Activated CD8-positive, alpha-beta T cell treated with anti-CD3 and anti-CD28 coated beads for 36 hours (primary cell): Measurements from ENCODE around the gene VAX1. TPM values are rescaled to one million over a fixed set of nuclear protein-coding genes. Genes with fewer than 3 reads are reported as not detected.

ENCODE experiments used
- ATAC-seq: fragments of 200-7000 bp; cut with Tn5 transposase; one replicate; pipeline ENCODE4 v1.10.0; 2021; ENCODE audit warnings: mild to moderate bottlenecking, moderate library complexity
- CTCF ChIA-PET: fragments of 350-600 bp; sonication (Branson Sonifier 250); formaldehyde crosslinking; loops from one replicate; lab custom pipeline; 2021; ENCODE audit warnings: antibody characterized with exemption; lab: Charles Lee
- POLR2A ChIA-PET: fragments of 350-600 bp; sonication (Branson Sonifier 250); formaldehyde crosslinking; loops from one replicate; lab custom pipeline; 2021; ENCODE audit warnings: antibody characterized with exemption; lab: Charles Lee
- DNase-seq: peaks from one replicate; pipeline ENCODE4 v3.0.0-alpha.2; 2020
- H3K27ac Mint-ChIP-seq: one replicate; pipeline ENCODE4 v1.8.0; 2021; ENCODE audit warnings: mild to moderate bottlenecking, mixed read lengths
- H3K27me3 Mint-ChIP-seq: one replicate; pipeline ENCODE4 v1.8.0; 2021; ENCODE audit warnings: mixed read lengths
- H3K36me3 Mint-ChIP-seq: one replicate; pipeline ENCODE4 v1.8.0; 2021; ENCODE audit warnings: low read depth, mixed read lengths
- H3K4me1 Mint-ChIP-seq: one replicate; pipeline ENCODE4 v1.8.0; 2021; ENCODE audit warnings: low read depth, mixed read lengths
- H3K4me3 Mint-ChIP-seq: one replicate; pipeline ENCODE4 v1.8.0; 2021; ENCODE audit warnings: mild to moderate bottlenecking, moderate library complexity, mixed read lengths
- H3K9me3 Mint-ChIP-seq: one replicate; pipeline ENCODE4 v1.8.0; 2021; ENCODE audit warnings: mixed read lengths
- intact Hi-C: fragments of 100-400 bp; cut with micrococcal nuclease; formaldehyde crosslinking; loops from one replicate; pipeline ENCODE4 v1.10.0; 2022
- total RNA-seq, 2 experiments: library from RNA; stranded (reverse); gene quantifications; one replicate each; pipeline ENCODE4 v1.2.3, GENCODE V29; 2021
- TF ChIP-seq, protein P1 (sequence below): fragments of 200-600 bp; IDR thresholded peaks from one replicate; pipeline ENCODE4 v1.8.0; 2022; ENCODE audit warnings: antibody characterized with exemption, mild to moderate bottlenecking

Gene VAX1
- total RNA-seq, 2 experiments from 2014 or later = not detected

DNA sequence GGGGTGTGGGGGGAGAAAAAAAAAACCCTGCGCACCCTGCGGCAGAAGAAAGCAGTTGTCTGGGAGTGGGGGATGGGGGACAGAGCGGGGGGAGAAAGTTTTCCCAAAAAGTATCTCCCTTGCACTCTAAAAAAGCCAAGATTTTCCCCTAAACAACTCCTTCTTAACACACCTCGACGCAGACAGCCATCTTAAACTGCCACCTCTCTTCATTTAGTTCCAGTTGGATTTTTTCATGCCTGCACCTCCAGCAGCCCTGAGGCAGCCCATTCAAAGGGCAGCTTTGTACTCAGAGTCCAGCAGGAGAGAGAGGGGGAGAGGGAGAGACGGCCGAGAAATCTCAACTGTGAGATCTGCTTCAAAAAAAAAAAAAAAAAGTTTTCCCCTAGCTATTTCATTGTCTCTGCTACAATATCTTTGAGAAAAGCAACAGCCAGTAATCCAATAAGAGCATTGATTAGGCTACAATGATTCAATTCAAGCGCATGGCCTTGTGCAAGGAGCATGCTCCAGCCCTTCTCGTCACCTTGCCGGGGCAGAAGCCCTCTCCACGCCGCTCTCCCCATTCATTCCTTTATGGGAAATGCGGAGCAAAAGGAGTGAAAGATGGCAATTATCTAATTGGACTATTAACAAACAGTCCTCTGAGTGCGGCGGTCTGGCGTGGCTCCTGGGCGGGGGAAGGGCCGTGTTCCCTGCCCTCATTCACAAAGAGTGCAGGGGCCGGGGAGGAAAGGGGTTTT is 939 bp upstream of the VAX1 start:
- ATAC-seq (no peak), DNase-seq (no peak)
- intact Hi-C loops = loop anchor here (10.0 kb wide), 1 partner anchor 396 kb away; no protein-coding TSS in a partner anchor
- Mint-ChIP-seq H3K36me3 (no peaks in the 10 kb centered on the region), H3K4me1 (peaks cover 6% of the 10 kb centered on the region), H3K27me3 (peaks cover 62% of the 10 kb centered on the region), H3K9me3 (no peaks in the 10 kb centered on the region), H3K4me3 (no peak overlapping the region), H3K27ac (no peak overlapping the region)
- TF ChIP-seq, protein P1, sequence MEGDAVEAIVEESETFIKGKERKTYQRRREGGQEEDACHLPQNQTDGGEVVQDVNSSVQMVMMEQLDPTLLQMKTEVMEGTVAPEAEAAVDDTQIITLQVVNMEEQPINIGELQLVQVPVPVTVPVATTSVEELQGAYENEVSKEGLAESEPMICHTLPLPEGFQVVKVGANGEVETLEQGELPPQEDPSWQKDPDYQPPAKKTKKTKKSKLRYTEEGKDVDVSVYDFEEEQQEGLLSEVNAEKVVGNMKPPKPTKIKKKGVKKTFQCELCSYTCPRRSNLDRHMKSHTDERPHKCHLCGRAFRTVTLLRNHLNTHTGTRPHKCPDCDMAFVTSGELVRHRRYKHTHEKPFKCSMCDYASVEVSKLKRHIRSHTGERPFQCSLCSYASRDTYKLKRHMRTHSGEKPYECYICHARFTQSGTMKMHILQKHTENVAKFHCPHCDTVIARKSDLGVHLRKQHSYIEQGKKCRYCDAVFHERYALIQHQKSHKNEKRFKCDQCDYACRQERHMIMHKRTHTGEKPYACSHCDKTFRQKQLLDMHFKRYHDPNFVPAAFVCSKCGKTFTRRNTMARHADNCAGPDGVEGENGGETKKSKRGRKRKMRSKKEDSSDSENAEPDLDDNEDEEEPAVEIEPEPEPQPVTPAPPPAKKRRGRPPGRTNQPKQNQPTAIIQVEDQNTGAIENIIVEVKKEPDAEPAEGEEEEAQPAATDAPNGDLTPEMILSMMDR = no peak
- POLR2A ChIA-PET = no interaction called here
- CTCF ChIA-PET = interaction anchor here (3.9 kb wide), 1 partner anchor 28 kb away, joined by 16 read pairs; no protein-coding TSS in a partner anchor

DNA sequence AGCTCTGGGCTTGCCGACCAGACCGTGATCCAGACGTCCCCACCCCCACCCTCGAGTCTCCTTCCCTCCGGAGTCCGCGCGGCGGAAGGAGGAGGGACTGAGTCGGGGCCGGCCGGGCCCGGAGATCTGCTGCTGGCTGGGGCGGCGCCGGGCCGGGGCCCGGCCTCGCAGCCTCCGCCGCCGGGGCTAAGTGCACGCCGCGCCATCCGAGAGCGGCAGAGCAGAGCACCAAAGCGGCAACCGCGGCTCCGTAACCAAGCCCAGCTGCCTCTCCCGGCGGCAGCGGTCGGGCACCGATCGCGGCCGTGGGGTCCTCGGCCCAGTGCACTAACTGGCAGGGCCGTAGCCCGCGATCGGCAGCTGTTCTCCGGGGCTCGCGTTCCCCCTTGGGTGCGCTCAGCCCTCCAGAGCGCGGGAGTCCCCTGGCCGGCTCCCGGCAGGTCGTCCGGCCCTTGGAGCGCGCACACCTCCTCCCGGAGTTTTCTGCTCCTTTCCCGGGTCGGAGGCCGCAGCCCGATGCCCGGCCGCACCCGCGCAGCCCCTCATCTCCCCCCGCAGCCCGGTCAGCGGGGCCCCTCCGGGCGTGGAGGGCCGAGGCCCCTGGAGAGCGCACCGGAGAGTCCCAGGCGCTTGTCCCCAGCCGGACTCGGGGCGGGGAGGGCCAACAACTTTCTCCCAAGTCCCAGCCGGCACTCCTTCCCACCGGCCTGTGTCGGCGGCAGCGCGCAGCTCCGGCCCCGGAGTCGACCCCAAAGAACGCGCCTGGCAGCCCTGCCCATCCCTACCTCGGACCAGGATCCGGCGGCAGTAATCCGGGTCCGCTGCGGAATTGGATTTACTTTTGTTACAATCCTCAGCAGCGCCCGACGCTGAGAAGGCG is 799 bp downstream of the VAX1 start:
- DNase-seq = peak; percentile 14
- ATAC-seq = peak; percentile 17
- Mint-ChIP-seq H3K9me3 (no peaks in the 10 kb centered on the region), H3K4me3 (no peak overlapping the region), H3K27me3 (peaks cover 66% of the 10 kb centered on the region), H3K4me1 (peaks cover 16% of the 10 kb centered on the region), H3K36me3 (no peaks in the 10 kb centered on the region), H3K27ac (no peak overlapping the region)
- intact Hi-C loops = loop anchor here (10.0 kb wide), 1 partner anchor 398 kb away; no protein-coding TSS in a partner anchor
- TF ChIP-seq, protein P1 = no peak
- ChIA-PET CTCF (interaction anchor here (0.9 to 5.2 kb wide), 3 partner anchors 29 to 546 kb away, joined by 3 to 43 read pairs (median 16); no protein-coding TSS in a partner anchor), POLR2A (interaction anchor here (0.6 kb wide), 1 partner anchor 227 kb away, joined by 3 read pairs; no protein-coding TSS in a partner anchor)

DNA sequence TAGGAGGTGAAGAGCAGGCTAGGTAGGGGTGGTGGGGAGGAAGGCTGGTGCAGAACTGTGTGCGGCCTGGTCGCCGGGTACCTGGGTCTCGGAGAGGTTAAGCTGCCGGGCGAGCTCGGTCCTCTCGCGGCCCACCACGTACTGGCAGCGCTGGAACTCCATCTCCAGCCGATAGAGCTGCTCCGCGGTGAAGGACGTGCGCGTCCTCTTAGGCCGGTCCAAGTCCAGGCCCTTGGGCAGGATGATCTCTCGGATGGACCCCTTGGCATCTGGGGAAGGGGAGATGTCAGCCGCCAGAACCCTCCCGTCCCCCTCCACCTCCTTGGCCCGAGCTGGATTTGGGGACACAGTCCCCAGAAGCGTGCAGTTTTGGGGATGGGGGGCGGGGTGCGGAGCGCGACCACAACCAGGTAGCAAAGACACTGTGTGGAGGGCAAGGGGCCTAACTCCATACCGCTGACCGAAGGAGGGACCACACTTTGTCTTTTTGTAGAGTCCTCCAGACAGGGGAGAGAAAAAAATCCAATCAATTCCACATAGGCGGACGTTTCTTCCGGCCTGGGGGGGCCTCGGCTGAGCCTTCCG is 1.6 kb downstream of the VAX1 start:
- intact Hi-C loops = loop anchor here (10.0 kb wide), 1 partner anchor 398 kb away; no protein-coding TSS in a partner anchor
- no peak overlapping the region for H3K4me3 Mint-ChIP-seq
- ATAC-seq (no peak), DNase-seq (no peak)
- no peaks in the 10 kb centered on the region for H3K36me3 Mint-ChIP-seq
- peaks cover 23% of the 10 kb centered on the region for H3K4me1 Mint-ChIP-seq
- H3K27me3 Mint-ChIP-seq = peaks cover 66% of the 10 kb centered on the region
- TF ChIP-seq, protein P1 = no peak
- no peaks in the 10 kb centered on the region for H3K9me3 Mint-ChIP-seq
- CTCF ChIA-PET = interaction anchor here (0.9 to 5.2 kb wide), 3 partner anchors 22 to 545 kb away, joined by 3 to 43 read pairs (median 4); no protein-coding TSS in a partner anchor
- POLR2A ChIA-PET = interaction anchor here (0.6 kb wide), 2 partner anchors 228 to 802 kb away, joined by 3 read pairs; no protein-coding TSS in a partner anchor
- H3K27ac Mint-ChIP-seq = no peak overlapping the region

DNA sequence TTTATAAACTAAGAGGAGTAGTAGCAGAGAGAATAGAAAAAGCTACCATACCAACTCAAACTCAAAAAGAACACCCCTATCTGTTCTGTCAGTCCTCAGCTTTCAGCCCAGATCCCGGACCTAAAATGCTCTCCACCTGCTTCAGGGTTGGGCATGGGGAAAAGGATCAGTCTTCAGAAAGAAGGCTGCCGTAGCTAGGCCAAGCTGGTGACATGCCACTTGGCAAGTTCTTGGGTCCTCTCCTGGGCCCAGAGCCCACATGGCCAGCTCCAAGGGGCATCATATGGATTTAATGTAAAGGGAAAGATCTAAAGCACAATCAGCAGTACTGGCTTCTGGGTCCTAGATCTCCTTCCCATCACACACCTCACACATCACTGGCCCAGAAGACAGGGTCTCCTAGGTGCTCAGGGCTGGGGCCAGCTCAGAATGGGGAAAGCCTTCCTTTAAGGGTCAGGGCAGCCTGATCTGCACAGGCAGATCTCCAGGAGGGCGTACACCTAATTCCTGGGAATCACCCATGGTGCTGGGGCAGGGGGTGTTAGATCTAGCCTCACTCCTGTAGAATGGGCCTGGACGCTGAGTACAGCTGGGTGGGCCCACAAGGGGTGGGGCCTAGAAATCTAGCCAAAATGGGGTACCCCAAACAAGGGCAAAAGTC is 2.5 kb downstream of the VAX1 start:
- Mint-ChIP-seq H3K36me3 (no peaks in the 10 kb centered on the region), H3K27ac (no peak overlapping the region), H3K4me3 (no peak overlapping the region), H3K9me3 (no peaks in the 10 kb centered on the region), H3K27me3 (peaks cover 69% of the 10 kb centered on the region), H3K4me1 (peaks cover 29% of the 10 kb centered on the region)
- intact Hi-C loops = loop anchor here (10.0 kb wide), 1 partner anchor 399 kb away; no protein-coding TSS in a partner anchor
- DNase-seq (no peak), ATAC-seq (no peak)
- TF ChIP-seq, protein P1 = no peak
- ChIA-PET POLR2A (no interaction called here), CTCF (interaction anchor here (0.9 to 5.2 kb wide), 4 partner anchors 23 to 53 kb away, joined by 3 to 43 read pairs (median 13); no protein-coding TSS in a partner anchor)
